Caco-2 (cell line): ENCODE measurements around the gene DHRS4. TPM values are rescaled to one million over a fixed set of nuclear protein-coding genes. Genes with fewer than 3 reads are reported as not detected.
"Not testable (repeated sequence)": the region's sequence is repeated elsewhere in the genome, so short reads cannot be mapped to it uniquely, and the experiment has no call there.

Experiments used
- BruUV-seq: library from RNA; stranded (reverse); fragments of 400-500 nt; replicated peaks from 2 replicates; lab custom pipeline; 2021; lab: Mats Ljungman, UMichigan
- CTCF ChIA-PET: fragments of 300-600 bp; sonication (Branson Sonifier 250); formaldehyde crosslinking; loops from one replicate; lab custom pipeline; 2022; ENCODE audit warnings: antibody characterized with exemption; lab: Charles Lee
- POLR2A ChIA-PET: fragments of 300-600 bp; sonication (Branson Sonifier 250); formaldehyde crosslinking; loops from one replicate; lab custom pipeline; 2022; ENCODE audit warnings: antibody characterized with exemption; lab: Charles Lee
- DNase-seq, 2 experiments: peaks; one replicate each; pipeline versions ENCODE4 v3.0.0 to v3.0.0-alpha.2; 2020 to 2022
- H3K27me3 ChIP-seq: replicated peaks from 2 replicates; pipeline ENCODE4 v1.6.0; 2011; ENCODE audit warnings: low read length; ENCODE audit not compliant: control insufficient read depth, insufficient read depth
- H3K36me3 ChIP-seq: 2 replicates; pipeline ENCODE4 v1.5.1; 2011; ENCODE audit warnings: low read length; ENCODE audit not compliant: control insufficient read depth, insufficient read depth
- H3K4me1 ChIP-seq: fragments of 250-450 bp; sonication (Bioruptor Pico); 2 replicates; pipeline ENCODE4 v1.5.1; 2020; ENCODE audit warnings: mild to moderate bottlenecking
- H3K4me3 ChIP-seq: 2 replicates; pipeline ENCODE4 v1.5.1; 2011; ENCODE audit warnings: low read depth, mild to moderate bottlenecking, control low read depth, low read length
- H3K9me3 ChIP-seq: fragments of 250-450 bp; sonication (Bioruptor Pico); 2 replicates; pipeline ENCODE4 v1.5.1; 2020; ENCODE audit warnings: mild to moderate bottlenecking, moderate library complexity
- H3K27ac Mint-ChIP-seq: one replicate; pipeline ENCODE4 v1.8.0; 2022; ENCODE audit warnings: mixed read lengths; ENCODE audit not compliant: unreplicated experiment
- H3K27me3 Mint-ChIP-seq: one replicate; pipeline ENCODE4 v1.8.0; 2022; ENCODE audit warnings: mixed read lengths; ENCODE audit not compliant: insufficient read depth, unreplicated experiment
- H3K36me3 Mint-ChIP-seq: one replicate; pipeline ENCODE4 v1.8.0; 2022; ENCODE audit warnings: mild to moderate bottlenecking, mixed read lengths; ENCODE audit not compliant: insufficient read depth, unreplicated experiment
- H3K4me1 Mint-ChIP-seq: one replicate; pipeline ENCODE4 v1.8.0; 2022; ENCODE audit warnings: low read depth, mixed read lengths; ENCODE audit not compliant: unreplicated experiment
- H3K4me3 Mint-ChIP-seq: one replicate; pipeline ENCODE4 v1.8.0; 2022; ENCODE audit warnings: mild to moderate bottlenecking, moderate library complexity, mixed read lengths; ENCODE audit not compliant: unreplicated experiment
- H3K9me3 Mint-ChIP-seq: one replicate; pipeline ENCODE4 v1.8.0; 2022; ENCODE audit warnings: mixed read lengths; ENCODE audit not compliant: unreplicated experiment
- intact Hi-C: fragments of 100-400 bp; cut with micrococcal nuclease; formaldehyde crosslinking; loops from one replicate; pipeline ENCODE4 v1.10.0; 2022; ENCODE audit not compliant: unreplicated experiment
- total RNA-seq: library from RNA; stranded (reverse); gene quantifications from 2 replicates; pipeline ENCODE4 v1.2.3, GENCODE V29; 2022
- TF ChIP-seq, protein P1 (sequence below), 2 experiments: fragments of 200-600 bp in 1 of 2; IDR thresholded peaks; 1 replicate in 1 of 2; 2 replicates in 1 of 2; pipeline versions ENCODE4 v1.5.1 to v1.8.0; 2011 to 2022; ENCODE audit warnings: antibody characterized with exemption in 1 of 2, control low read depth in 1 of 2, inconsistent platforms in 1 of 2, low read depth in 1 of 2, low read length in 1 of 2, mild to moderate bottlenecking in 1 of 2, moderate library complexity in 1 of 2; ENCODE audit not compliant: insufficient read depth in 1 of 2, severe bottlenecking in 1 of 2, unreplicated experiment in 1 of 2

Gene DHRS4
- total RNA-seq, 1 experiment from 2014 or later: 8.6 TPM

DNA sequence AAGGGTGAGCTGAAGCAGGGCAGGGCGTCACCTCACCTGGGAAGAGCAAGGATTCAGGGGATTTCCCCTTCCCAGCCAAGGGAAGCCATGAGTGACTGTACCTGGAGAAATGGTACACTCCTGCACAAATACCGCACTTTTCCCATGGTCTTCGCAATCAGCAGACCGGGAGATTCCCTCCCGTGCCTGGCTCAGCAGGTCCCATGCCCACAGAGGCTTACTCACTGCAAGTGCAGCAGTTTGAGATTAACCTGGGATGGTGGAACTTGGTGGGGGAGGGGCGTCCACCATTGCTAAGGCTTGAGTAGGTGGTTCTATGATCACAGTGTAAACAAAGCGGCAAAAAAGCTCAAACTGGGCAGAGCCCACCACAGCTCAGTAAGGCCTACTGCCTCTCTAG, 11.0 kb upstream of the DHRS4 start:
- Mint-ChIP-seq H3K4me1 (no peaks in the 10 kb centered on the region), H3K36me3 (no peaks in the 10 kb centered on the region), H3K9me3 (peaks cover 17% of the 10 kb centered on the region), H3K27me3 (no peaks in the 10 kb centered on the region), H3K4me3 (no peak overlapping the region), H3K27ac (no peak overlapping the region)
- intact Hi-C loops: no loop called here
- ChIA-PET CTCF (no interaction called here), POLR2A (no interaction called here)
- no peak overlapping the region for H3K4me3 ChIP-seq
- TF ChIP-seq, protein P1, sequence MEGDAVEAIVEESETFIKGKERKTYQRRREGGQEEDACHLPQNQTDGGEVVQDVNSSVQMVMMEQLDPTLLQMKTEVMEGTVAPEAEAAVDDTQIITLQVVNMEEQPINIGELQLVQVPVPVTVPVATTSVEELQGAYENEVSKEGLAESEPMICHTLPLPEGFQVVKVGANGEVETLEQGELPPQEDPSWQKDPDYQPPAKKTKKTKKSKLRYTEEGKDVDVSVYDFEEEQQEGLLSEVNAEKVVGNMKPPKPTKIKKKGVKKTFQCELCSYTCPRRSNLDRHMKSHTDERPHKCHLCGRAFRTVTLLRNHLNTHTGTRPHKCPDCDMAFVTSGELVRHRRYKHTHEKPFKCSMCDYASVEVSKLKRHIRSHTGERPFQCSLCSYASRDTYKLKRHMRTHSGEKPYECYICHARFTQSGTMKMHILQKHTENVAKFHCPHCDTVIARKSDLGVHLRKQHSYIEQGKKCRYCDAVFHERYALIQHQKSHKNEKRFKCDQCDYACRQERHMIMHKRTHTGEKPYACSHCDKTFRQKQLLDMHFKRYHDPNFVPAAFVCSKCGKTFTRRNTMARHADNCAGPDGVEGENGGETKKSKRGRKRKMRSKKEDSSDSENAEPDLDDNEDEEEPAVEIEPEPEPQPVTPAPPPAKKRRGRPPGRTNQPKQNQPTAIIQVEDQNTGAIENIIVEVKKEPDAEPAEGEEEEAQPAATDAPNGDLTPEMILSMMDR (IDR thresholded peaks at IDR 0.05; ENCODE audit: insufficient read depth in 1 of 2, low read depth in 1 of 2, low read length in 1 of 2, severe bottlenecking in 1 of 2, unreplicated experiment in 1 of 2): no peak
- BruUV-seq: no TSS peak
- no peaks in the 10 kb centered on the region for H3K4me1 ChIP-seq
- no peaks in the 10 kb centered on the region for H3K9me3 ChIP-seq
- H3K27me3 ChIP-seq: no peaks in the 10 kb centered on the region
- no peaks in the 10 kb centered on the region for H3K36me3 ChIP-seq
- DNase-seq: no peak

DNA sequence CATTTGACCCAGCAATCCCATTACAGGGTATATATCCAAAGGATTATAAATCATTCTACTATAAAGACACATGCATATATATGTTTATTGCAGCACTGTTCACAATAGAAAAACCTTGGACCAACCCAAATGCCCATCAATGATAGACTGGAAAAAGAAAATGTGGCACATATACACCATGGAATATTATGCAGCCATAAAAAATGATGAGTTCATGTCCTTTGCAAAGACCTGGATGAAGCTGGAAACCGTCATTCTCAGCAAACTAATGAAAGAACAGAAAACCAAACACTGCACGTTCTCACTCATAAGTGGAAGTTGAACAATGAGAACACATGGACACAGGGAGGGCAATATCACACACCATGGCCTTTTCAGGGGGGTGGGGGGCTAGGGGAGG, 4.5 kb upstream of the DHRS4 start:
- H3K4me3 Mint-ChIP-seq, H3K27me3 Mint-ChIP-seq, H3K36me3 Mint-ChIP-seq, H3K4me3 ChIP-seq, H3K4me1 ChIP-seq, H3K4me1 Mint-ChIP-seq, H3K36me3 ChIP-seq, POLR2A ChIA-PET, H3K9me3 ChIP-seq, H3K27ac Mint-ChIP-seq, H3K27me3 ChIP-seq, intact Hi-C loops, CTCF ChIA-PET, DNase-seq, BruUV-seq: not testable (repeated sequence)
- peaks cover 21% of the 10 kb centered on the region for H3K9me3 Mint-ChIP-seq

DNA sequence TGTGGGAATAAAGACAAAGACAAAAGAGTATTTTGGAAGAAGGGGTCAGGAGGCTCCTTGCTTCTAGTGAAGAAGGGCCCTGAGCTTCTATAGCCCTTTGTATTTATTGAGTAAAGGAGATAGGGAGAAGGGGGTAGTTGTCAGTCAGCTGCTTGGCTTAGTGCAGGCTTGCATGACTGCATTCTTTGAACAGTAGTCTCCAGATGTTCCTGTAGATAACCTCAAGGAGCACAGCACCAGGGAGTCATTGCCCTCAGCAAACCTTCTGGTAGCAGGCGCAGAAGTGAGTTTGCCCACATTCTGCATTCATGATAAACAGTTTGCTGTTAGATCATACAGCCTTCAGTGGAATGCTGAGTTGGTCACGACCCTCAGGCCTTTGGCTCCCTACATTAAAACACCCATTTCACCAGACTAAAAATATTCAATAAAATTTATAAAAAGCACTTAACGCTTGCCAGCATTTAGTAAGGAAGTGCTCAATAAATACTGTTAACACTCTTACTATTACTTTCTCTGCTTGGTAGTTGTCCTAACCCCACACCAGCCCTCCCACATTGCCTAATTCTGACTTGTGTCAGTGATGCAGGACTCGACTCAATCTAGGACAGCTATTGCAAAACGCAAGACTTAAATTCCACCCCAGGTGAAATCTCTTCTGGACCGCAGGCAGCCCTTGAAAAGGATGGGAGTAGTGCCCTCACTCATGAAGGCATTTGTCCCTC, 3.0 kb upstream of the DHRS4 start:
- CTCF ChIA-PET: no interaction called here

DNA sequence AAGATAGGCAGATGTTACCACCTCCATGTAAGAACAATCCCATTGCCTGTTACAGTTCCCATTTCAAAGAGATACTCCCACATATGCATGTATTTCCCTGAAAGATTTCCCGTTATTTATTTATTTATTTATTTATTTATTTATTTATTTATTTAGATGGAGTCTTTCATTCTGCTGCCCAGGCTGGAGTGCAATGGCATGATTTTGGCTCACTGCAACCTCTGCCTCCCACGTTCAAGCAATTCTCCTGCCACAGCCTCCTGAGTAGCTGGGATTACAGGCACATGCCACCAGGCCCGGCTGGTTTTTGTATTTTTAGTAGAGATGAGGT, 2.5 kb upstream of the DHRS4 start:
- BruUV-seq, H3K36me3 Mint-ChIP-seq, H3K27me3 Mint-ChIP-seq, intact Hi-C loops, H3K9me3 ChIP-seq, H3K4me3 Mint-ChIP-seq, POLR2A ChIA-PET, H3K27me3 ChIP-seq, CTCF ChIA-PET, H3K4me1 ChIP-seq, H3K4me1 Mint-ChIP-seq, H3K27ac Mint-ChIP-seq, H3K4me3 ChIP-seq, DNase-seq, H3K36me3 ChIP-seq: not testable (repeated sequence)
- peaks cover 21% of the 10 kb centered on the region for H3K9me3 Mint-ChIP-seq

More for the DNA sequence above, 3.0 kb upstream of the DHRS4 start:
- Histone ChIP-seq H3K9me3 (no peaks in the 10 kb centered on the region), H3K36me3 (no peaks in the 10 kb centered on the region), H3K27me3 (no peaks in the 10 kb centered on the region), H3K4me1 (no peaks in the 10 kb centered on the region), H3K4me3 (no peak overlapping the region)
- no TSS peak for BruUV-seq
- Mint-ChIP-seq H3K36me3 (peaks cover 5% of the 10 kb centered on the region), H3K27me3 (no peaks in the 10 kb centered on the region), H3K4me1 (no peaks in the 10 kb centered on the region), H3K27ac (no peak overlapping the region), H3K9me3 (peaks cover 21% of the 10 kb centered on the region), H3K4me3 (no peak overlapping the region)
- POLR2A ChIA-PET: no interaction called here
- TF ChIP-seq, protein P1 (IDR thresholded peaks at IDR 0.05; ENCODE audit: insufficient read depth in 1 of 2, low read depth in 1 of 2, low read length in 1 of 2, severe bottlenecking in 1 of 2, unreplicated experiment in 1 of 2): no peak
- no peak for DNase-seq
- intact Hi-C loops: no loop called here
